Epithelial cell of proximal tubule (primary cell): ENCODE results near the gene GTSE1. TPM values are rescaled to one million over a fixed set of nuclear protein-coding genes. Genes with fewer than 3 reads are reported as not detected.
A peak's percentile ranks its signal among the peaks of the same experiment; 100 is the strongest.

Experiments used
- DNase-seq: peaks from one replicate; pipeline ENCODE4 v3.0.0-alpha.2; 2011; ENCODE audit warnings: low read depth
- H3K4me3 ChIP-seq: 2 replicates; pipeline ENCODE4 v1.5.1; 2011; ENCODE audit warnings: low read depth, mild to moderate bottlenecking, low read length
- total RNA-seq: library from RNA; depleted of rRNA; stranded (reverse); fragments of >200 nt; gene quantifications from 2 replicates; pipeline ENCODE4 v1.2.3, GENCODE V29; 2015
- TF ChIP-seq, protein P1 (sequence below): conservative IDR thresholded peaks from 2 replicates; pipeline ENCODE4 v1.5.1; 2012; ENCODE audit warnings: low read depth, mild to moderate bottlenecking, low read length

The GTSE1 gene
- total RNA-seq, 1 donor from 2014 or later = 18.2 TPM

DNA sequence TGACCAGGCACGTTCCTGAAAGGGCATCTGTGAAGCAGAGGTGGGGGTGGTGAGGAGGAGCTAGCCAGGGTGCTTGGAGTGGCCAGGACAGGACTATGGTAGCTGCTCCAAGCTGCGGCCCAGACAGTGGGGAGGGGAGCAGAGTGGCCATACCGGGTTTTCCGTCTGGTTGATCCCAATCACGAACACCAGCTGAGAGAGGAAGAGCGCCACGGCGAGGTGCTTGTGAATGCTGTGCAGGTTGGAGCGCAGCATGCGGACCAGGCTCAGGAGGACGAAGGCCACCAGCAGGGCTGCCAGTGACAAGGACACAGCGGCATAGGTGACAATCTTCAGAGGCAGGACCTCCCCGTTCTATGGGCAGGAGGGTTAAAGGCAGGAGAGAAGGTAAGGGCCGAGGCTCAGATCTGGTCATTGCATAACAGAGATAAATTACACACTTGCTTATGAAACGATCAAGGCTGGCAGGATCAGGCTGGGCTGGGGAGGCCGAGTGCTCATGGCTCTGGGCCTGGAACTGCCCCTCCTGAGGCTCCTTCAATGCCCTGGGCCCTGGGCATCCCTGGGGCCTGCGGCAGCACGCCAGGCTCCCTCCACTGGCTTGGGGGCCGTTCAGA lies 80.3 kb downstream of the GTSE1 start:
- DNase-seq = no peak
- H3K4me3 ChIP-seq = no peak overlapping the region
- TF ChIP-seq, protein P1, sequence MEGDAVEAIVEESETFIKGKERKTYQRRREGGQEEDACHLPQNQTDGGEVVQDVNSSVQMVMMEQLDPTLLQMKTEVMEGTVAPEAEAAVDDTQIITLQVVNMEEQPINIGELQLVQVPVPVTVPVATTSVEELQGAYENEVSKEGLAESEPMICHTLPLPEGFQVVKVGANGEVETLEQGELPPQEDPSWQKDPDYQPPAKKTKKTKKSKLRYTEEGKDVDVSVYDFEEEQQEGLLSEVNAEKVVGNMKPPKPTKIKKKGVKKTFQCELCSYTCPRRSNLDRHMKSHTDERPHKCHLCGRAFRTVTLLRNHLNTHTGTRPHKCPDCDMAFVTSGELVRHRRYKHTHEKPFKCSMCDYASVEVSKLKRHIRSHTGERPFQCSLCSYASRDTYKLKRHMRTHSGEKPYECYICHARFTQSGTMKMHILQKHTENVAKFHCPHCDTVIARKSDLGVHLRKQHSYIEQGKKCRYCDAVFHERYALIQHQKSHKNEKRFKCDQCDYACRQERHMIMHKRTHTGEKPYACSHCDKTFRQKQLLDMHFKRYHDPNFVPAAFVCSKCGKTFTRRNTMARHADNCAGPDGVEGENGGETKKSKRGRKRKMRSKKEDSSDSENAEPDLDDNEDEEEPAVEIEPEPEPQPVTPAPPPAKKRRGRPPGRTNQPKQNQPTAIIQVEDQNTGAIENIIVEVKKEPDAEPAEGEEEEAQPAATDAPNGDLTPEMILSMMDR = no peak

DNA sequence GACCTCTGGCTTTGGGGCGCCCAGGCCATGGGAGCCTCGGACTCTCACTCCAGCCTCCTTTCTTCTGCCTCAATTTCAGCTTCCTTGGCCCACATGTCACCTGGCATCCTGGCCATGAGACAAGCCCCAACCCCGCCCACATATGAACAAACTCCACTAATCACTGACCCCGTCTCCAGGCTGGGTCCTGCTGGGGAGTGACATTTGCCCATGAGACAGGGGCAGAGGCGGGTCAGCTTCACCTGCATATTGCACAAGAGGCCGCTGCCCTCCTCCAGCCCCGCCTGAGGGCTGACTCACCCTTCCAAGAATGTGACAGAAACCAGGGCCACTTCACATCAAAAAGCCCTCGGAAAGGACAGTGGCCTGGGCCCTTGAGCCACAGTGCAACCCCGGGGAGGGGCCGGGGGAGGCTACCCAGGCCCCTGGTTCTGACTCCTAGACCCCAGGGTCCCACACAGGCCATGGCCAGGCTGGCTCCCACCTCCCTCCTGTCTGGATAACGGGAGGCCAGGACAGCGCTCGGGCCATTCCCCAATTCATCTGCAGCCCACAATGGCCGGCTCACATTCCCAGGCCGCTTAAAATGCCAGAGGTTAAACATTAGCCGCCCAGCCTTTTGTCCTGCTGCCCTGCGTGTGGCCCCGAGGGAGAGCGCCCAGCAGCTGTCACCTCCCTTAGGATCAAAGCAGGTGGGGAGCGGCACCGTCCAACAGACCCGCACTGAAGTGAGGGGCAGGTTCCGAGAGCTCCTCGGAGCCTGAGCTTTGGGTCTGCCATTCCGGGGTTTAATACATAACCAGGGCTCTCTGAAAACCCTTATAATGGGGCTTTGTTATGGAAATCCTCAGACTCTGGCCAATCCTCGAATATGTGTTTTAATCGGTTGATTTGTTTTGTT lies 81.1 kb downstream of the GTSE1 start:
- no peak for DNase-seq
- TF ChIP-seq, protein P1 = no peak

DNA sequence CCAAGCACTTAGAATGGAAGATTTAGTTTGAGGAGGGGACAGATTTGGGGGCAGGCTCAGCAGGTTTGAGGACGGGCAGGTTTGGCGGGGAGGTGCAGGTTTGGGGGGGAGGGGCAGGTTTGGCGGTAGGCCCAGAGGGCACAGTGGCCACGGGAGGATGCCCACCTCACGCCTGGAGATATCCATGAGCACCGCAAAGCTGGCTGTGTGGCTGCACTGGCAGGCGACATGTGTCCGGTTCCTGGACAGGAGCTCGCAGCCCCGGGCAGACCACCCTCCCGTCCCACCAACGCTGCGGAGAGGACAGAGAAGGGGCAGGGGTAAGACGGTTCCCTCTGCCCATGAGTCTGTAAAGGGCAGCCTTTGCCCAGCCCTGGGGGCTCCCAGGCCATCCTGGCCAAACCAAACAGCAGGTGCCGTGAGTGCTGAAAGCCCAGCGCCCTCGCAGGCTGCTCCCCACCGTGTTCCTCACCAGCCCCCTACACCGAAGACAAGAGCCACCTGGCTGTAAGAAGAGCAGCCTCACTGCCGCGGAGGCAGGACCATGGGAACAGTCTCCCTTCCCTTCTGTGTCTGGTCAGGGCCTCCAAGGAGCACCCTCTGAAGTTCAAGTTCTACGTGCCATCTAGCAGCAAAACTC lies 81.9 kb downstream of the GTSE1 start:
- TF ChIP-seq, protein P1 = no peak
- no peak overlapping the region for H3K4me3 ChIP-seq
- DNase-seq = no peak

More for the DNA sequence above, 81.1 kb downstream of the GTSE1 start:
- H3K4me3 ChIP-seq = no peak overlapping the region

DNA sequence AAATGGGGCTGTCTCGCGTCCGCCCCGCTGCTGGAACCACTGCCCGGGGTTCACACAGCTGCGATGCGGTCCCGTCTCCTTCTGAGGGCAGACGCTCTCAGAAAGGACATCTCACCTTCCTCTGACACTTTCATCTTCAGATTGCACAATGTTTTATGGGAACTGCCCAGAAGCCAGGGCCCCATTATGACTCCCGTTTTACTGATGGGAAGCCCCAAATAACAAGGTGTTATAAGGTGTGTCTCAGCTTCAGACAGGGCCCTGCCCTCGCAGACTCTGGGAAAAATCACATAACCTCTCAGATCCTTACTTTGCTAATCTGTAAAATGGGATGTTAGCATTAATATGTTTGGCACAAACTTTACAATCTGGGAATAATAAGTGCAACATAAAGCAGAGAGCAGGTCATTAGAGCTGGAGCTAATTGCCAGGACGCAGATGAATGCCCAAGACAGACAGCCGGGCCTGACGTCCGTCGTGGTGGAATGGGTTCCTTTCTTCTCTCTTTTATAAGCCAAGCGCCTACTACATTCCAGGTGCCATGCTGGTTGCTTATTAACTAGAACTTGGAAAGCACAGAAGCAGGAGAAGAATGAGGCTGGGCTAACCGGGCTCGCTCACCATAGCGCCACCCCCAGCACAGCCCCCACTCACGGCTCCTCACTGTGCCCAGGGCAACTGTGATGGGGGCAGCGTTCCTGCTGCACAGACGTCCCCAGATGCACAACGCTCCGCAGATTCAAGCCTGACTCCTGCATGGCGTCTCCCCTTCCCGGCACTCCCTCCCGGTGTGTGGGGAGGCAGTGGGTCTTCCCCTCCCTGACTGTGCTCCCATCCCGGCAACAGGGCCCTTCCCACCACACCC lies 82.6 kb downstream of the GTSE1 start:
- peak overlapping the region; percentile 35 for H3K4me3 ChIP-seq
- TF ChIP-seq, protein P1 = no peak
- peak; percentile 75 for DNase-seq

DNA sequence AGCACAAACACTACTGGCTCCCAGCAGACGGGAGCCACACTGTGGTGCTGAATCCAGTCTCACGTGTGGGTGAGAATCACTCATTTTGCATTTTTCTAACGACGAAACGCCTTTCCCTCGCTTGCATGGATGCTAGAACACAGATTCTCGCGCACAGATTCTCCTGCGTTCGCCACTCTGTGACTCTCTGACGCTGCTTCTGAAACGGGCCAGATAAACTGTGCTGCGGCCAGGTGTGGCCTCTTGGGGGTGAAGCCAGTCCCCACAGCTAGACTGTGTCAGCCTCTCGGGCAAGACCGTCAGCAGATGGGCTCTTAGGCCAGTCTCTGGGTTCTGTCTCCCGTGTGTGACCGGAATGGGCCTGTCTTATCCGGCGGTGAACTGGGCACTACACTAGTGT lies 83.4 kb downstream of the GTSE1 start:
- no peak for DNase-seq
- no peak overlapping the region for H3K4me3 ChIP-seq
- TF ChIP-seq, protein P1 = no peak

Other genes with a start within 250 kb of the GTSE1 start
- 3.3 and 18.5 TPM in 2 replicates for gene PPARA, start 146.3 kb upstream of the GTSE1 start, total RNA-seq
- gene CDPF1, start 46.6 kb upstream of the GTSE1 start, total RNA-seq = 7.0 and 10.3 TPM in 2 replicates
- not detected in 2 replicates for gene PKDREJ, start 33.5 kb upstream of the GTSE1 start, total RNA-seq
- gene TTC38, start 28.9 kb upstream of the GTSE1 start, total RNA-seq = 45.4 and 60.7 TPM in 2 replicates
- 39.0 and 50.2 TPM in 2 replicates for gene TRMU, start 38.8 kb downstream of the GTSE1 start, total RNA-seq
- 33.7 and 85.0 TPM in 2 replicates for gene CELSR1, start 240.8 kb downstream of the GTSE1 start, total RNA-seq